GM04503 (cell line): Measurements from ENCODE around the gene NEGR1.

Experiments
- DNase-seq: peaks from one replicate; pipeline ENCODE4 v3.0.0-alpha.2; 2012; ENCODE audit warnings: low read depth

NEGR1 gene

DNA sequence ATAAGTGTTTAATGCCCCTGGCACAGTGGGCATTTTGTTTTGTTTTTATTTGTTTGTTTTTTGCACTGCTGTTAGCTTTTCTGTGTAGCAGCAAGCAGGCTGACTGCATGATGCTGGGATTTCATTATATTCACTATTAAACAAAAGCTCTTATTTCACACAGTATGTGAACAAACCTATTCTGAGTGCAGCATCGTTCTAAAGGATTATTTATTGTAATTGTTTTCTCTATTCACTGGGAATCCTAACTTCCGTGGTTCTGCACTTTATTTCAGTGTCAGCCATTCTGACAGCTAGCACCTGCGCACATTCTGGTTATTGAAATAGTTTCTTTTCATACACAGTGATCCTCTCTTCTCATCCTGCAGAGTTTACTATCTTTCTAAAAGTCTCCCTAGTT lies 595.0 kb downstream of the NEGR1 start:
- no peak for DNase-seq

GRCh38 chr1:71676979-71677925 lies 605.1 kb downstream of the NEGR1 start:
- no peak for DNase-seq

DNA sequence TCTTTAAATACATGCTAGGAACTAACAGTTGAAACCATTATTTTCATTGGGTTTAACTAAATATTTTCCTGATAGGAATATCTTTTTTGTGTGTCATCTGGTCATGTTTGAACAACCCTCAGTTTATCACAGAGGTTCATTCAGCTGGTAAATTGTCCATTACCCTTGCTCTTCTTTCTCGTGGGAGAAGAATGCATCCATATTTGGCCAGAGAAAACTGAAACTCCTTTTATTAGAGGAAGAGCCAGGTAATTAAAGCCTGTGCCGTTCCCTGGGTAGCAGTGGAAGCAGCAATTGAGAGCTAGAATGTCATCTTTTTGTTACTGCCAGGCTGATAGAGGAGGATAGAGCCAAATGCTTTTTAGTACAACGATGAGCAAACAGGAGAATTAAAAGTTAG lies 614.3 kb downstream of the NEGR1 start:
- DNase-seq = no peak

DNA sequence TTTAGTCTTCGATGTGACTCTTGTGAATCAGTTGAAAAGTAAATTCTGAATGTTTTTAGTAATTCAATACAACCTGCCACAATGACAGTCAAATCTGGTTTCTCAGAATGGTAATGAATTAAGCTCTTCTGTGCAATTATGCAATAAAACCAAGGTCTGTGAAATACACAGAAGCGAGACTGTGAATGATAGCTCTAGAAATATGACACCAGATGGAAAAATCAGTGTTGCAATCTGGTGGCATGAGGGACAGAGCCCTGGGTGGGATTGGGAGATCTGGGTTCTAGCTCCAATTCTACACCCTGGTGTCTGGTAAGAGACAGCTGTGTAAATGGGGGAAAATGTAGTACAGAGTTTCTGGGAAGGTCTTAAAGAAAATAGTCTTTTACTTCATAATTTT lies 615.1 kb downstream of the NEGR1 start:
- DNase-seq = no peak

DNA sequence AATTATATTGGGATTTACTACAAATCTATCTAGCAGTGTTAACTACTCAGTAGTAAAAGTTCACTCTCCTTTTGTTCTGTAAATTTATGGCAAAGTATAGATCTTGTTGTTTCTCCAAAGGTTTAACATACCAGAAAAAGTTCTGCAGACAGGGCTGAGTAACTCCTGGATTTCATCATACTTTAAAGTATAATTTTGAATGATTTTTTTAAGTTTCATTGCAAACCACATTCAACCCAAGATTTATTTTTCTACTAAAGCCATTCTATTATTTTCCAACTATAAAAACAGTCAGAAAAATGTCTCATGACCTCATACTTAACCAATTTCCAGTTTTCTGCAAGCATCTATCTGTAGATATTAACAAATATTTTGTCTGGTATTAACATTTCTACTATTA lies 615.7 kb downstream of the NEGR1 start:
- DNase-seq = no peak

DNA sequence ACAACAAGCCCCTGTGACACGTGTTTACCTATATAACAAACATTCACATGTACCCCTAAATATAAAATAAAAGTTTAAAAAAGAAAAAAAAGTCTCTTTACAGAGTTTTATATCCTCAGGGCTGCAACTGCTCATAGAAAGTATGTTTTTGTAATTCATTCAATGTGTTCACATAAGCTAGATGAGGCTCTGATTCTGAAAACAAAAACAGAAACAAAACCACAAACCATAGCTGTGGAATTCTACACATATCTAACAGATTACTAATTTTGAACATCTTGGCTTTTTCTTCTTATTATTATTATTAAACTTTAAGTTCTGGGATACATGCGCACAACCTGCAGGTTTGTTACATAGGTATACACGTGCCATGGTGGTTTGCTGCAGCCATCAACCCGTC lies 621.9 kb downstream of the NEGR1 start:
- DNase-seq = peak; percentile 64

GRCh38 chr1:71657891-71658679 lies 624.3 kb downstream of the NEGR1 start:
- DNase-seq = peak; percentile 59

GRCh38 chr1:71656902-71657301 lies 625.4 kb downstream of the NEGR1 start:
- no peak for DNase-seq

DNA sequence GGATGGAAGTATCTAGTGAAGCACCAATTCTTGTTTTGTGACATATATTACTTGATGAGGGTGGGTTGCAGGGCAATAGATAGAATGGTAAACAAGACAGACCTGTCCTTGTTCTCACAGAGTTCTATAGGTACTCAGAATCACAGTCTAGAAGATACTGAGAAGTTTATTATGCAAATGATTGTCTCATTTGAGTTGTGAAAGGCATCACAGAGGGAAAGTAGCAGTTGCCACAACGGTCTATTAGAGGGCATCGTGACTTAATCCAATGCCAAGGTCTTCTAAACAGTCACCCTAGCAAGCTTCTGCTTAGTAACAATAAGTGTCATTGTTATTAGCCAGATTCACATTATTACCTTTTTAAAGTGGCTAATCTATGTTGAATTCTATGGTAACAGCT lies 626.7 kb downstream of the NEGR1 start:
- no peak for DNase-seq

DNA sequence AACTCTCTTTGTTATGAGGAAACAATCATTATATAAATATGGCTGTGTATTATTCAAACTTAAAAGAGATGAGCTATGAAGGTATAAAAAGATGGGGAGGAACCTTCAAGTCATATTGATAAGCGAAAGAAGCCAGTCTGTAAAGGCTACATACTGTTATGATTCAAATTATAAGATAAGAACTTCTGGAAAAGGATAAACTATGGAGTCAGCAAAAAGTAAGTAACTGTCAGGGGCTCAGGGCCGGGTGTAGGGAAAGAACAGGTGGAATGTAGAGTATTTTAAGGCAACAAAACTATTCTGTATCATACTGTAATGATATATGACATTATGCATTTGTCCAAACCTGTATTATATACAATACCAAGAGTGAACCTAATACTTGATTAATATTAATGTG lies 628.4 kb downstream of the NEGR1 start:
- DNase-seq = no peak

- DNase-seq = no peak
Observed at GRCh38 chr1:71651214-71651613, 631.1 kb downstream of the NEGR1 start.

DNA sequence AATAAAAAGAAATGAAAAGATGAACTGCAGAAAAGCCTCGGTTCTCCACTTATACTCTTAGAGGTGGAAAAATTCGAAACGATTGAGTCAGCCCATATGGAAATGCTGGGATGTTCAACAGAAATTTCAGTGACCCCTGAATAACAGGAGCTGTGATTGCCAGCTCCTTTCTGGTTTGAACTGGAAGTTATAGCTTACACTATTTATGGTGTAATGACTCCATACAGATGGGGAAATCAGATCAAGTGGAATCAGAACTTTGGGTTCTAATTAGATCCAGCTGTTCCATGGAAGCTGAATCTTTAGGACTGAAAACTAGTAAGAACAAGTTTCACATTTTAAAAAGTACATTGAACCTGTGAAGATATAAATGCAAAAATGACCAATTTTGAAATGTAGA lies 632.2 kb downstream of the NEGR1 start:
- no peak for DNase-seq

- no peak for DNase-seq
Observed at GRCh38 chr1:71649608-71650007, 632.7 kb downstream of the NEGR1 start.

GRCh38 chr1:71647513-71648300 lies 634.6 kb downstream of the NEGR1 start:
- no peak for DNase-seq

DNA sequence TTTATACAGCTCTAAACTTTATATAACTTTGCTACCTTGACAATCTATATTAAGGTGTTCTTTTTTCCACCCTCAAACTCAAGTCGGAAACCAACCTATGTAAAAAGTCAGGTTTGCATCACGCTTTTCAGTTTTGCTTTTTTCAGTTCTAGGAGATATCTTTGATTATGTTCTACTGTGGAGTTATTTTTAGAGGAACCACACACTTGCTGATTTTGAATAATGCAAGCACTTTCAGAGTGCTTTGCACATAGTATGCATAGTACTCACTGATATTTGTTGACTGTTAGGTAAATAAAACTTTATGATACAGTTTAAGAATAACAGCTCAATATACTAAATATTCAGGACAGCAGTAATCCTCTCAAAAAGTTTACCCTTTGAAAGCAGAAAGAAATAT lies 637.3 kb downstream of the NEGR1 start:
- no peak for DNase-seq

DNA sequence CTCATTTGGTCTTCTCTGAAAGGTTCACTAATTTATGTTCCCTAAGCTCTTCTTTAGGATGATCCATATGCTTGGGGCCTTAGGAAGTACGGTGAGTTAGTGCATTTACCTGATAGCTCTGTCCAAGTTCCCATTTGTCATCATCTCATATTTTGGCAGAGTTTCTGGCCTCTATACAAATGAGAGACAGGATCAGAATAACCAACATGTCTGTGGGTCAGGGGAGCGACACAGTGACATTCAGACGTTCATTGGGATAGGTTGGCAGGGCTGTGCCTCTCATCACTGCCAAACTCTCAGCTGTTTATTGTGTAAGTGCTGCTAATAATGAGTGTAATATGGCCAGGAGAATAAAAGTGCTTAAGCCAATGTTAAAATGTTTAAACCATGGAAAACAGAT lies 640.4 kb downstream of the NEGR1 start:
- DNase-seq = no peak

GRCh38 chr1:71640998-71641397 lies 641.3 kb downstream of the NEGR1 start:
- no peak for DNase-seq

DNA sequence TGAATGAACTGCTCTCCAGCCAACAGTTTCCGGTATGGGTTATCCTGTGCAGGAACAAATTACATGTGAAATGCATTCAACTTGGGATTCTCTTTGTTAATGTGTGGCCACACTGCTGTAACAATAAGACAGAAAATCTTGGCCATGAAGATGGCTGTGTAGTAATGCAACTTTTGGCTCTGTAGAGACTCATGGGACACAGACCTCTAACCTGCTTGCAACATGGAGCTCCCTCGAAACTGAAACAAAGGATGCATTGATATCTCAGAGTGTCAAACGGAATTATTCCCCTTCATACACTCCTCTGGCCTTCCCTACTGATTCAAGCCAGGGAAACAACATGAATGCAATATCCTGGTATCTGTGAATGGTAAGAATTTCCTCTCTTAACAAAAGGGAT lies 642.2 kb downstream of the NEGR1 start:
- no peak for DNase-seq

DNA sequence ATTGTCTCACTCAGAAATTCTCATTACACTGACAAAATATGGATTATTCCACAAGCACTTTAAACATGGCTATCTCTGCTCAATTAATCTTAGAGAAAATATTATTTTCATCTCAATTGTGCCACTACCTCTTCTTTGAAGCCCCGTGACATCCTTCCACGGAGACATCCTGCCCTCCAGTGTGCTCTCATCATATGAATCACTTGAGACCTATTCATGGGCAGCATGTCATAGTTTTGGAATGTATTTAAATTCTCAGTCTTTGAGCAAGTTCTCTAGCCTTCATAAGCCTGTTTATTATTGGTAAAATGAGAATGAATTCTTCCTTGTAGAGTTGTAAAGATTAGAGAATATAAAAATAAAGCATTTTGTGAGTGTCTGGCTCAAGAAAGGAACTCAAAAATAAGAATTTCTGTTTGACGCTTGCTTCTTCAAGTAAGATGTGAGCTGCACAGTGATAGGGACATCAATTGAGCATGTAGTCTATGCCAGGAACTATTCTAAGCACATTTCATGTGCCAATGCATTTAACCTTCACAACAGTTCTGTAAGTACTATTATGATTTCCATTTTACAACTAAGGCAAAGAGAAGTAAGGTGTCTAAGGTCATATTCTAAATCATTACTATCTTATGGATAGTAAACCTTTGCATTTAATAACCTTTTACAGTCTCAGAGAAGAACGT lies 644.1 kb downstream of the NEGR1 start:
- peak; percentile 28 for DNase-seq

DNA sequence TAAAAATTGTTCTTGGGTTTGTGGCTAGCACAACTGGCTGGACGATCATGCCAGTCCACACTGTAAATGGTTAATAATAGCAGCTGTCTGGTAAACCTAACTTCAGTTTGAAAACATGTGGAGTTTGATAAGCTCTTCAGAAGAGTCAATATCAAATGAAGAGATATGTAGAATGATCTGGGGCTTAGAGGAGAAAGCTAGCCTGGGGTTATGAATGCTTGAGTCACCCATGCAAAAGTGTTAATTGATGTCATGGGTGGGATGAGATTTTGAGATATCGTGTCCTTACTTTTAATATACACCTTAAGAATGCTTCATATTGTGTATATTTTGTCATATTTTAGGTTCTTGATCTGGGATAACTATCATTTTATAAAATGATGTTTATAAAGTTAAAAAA lies 646.8 kb downstream of the NEGR1 start:
- no peak for DNase-seq

DNA sequence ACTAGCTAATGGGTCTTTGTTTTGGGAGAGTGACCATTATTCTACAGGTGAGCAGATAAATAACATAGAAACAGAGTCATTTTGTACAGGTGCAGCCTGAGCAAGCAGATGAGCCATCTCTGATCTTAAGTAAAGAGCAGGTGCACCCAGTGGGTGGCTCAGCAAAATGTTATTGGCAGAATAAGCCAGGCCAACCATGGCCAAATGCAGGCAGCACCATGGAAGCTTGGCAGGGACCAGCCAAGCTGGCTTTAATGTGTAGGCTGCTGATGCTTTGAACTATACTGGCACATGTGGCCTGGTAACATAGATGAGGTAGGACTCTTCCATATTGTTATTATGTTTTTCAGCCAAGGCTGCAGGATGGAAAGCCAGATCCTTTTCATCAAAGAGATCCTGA lies 648.2 kb downstream of the NEGR1 start:
- DNase-seq = no peak

DNA sequence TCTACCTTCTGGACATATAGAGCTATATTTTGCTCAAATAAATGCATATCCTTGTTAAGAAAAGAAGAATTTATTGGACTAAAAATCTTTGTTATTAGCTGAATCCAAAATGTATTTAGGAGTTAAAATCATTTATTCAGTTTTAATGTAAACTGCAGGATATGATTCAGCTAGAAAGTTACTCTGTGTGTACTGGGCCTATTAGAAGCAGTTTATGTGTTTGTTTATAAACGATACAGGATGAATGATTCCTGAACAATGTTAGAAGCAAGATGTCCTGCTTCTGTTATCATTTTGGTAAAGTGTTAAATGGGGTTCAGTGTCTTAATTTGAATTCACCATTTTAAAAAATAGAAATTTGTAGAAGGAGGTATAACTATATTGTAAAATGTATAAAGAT lies 652.3 kb downstream of the NEGR1 start:
- DNase-seq = no peak
